GM23248 (cell line): Measurements from ENCODE around the gene FGF1. TPM values are rescaled to one million over a fixed set of nuclear protein-coding genes. Genes with fewer than 3 reads are reported as not detected.

Experiments
- DNase-seq: peaks from one replicate; pipeline ENCODE4 v3.0.0-alpha.2; 2015
- H2AFZ ChIP-seq: fragments of 200-600 bp; sonication (generic); 2 replicates; pipeline ENCODE4 v1.6.1; 2016; ENCODE audit warnings: antibody characterized with exemption
- H3F3A ChIP-seq: fragments of 200-600 bp; sonication (generic); 2 replicates; pipeline ENCODE4 v1.6.1; 2016; ENCODE audit warnings: mild to moderate bottlenecking, antibody characterized with exemption, mixed run types; ENCODE audit not compliant: insufficient read depth
- H3K27ac ChIP-seq: fragments of 200-600 bp; sonication (generic); 2 replicates; pipeline ENCODE4 v1.5.1; 2016; ENCODE audit warnings: mild to moderate bottlenecking
- H3K27me3 ChIP-seq: fragments of 200-600 bp; sonication (generic); replicated peaks from 2 replicates; pipeline ENCODE4 v1.6.1; 2016; ENCODE audit warnings: mild to moderate bottlenecking; ENCODE audit not compliant: insufficient read depth
- H3K36me3 ChIP-seq: fragments of 200-600 bp; sonication (generic); 2 replicates; pipeline ENCODE4 v1.6.1; 2016; ENCODE audit warnings: low read depth, mild to moderate bottlenecking
- H3K4me1 ChIP-seq: fragments of 200-600 bp; sonication (generic); 2 replicates; pipeline ENCODE4 v1.6.1; 2016; ENCODE audit warnings: mild to moderate bottlenecking; ENCODE audit not compliant: insufficient read depth
- H3K4me2 ChIP-seq: fragments of 200-600 bp; sonication (generic); one replicate; pipeline ENCODE4 v1.6.1; 2016; ENCODE audit warnings: mild to moderate bottlenecking; ENCODE audit not compliant: unreplicated experiment
- H3K4me3 ChIP-seq: fragments of 200-600 bp; sonication (generic); 2 replicates; pipeline ENCODE4 v1.5.1; 2016; ENCODE audit warnings: mild to moderate bottlenecking
- H3K79me2 ChIP-seq: fragments of 200-600 bp; sonication (generic); 2 replicates; pipeline ENCODE4 v1.6.1; 2016; ENCODE audit warnings: mild to moderate bottlenecking; ENCODE audit not compliant: insufficient read depth
- H3K9ac ChIP-seq: fragments of 200-600 bp; sonication (generic); 2 replicates; pipeline ENCODE4 v1.6.1; 2016; ENCODE audit warnings: mild to moderate bottlenecking
- H3K9me2 ChIP-seq: fragments of 200-600 bp; sonication (generic); 2 replicates; pipeline ENCODE4 v1.6.1; 2016; ENCODE audit warnings: mixed run types, mild to moderate bottlenecking, moderate library complexity; ENCODE audit not compliant: insufficient read depth
- H3K9me3 ChIP-seq: fragments of 200-600 bp; sonication (generic); one replicate; pipeline ENCODE4 v1.6.1; 2017; ENCODE audit warnings: low read depth
- H4K20me1 ChIP-seq: fragments of 200-600 bp; sonication (generic); 2 replicates; pipeline ENCODE4 v1.6.0; 2016; ENCODE audit not compliant: insufficient read depth
- EZH2 ChIP-seq: fragments of 200-600 bp; sonication (generic); IDR thresholded peaks from 2 replicates; pipeline ENCODE4 v1.6.1; 2018; ENCODE audit warnings: antibody characterized with exemption, mild to moderate bottlenecking; ENCODE audit not compliant: insufficient read depth, poor library complexity, severe bottlenecking
- EZH2phosphoT487 ChIP-seq: fragments of 200-600 bp; sonication (generic); IDR thresholded peaks from 2 replicates; pipeline ENCODE4 v1.6.1; 2018; ENCODE audit warnings: antibody characterized with exemption, moderate library complexity, mild to moderate bottlenecking, low read depth; ENCODE audit not compliant: insufficient read depth
- WGBS, 2 experiments: methylation state at CpG; one replicate each; pipeline ENCODE4 v1.1.6; 2015 to 2017; ENCODE audit warnings: low lambda C conversion rate in 2 of 2, low coverage in 1 of 2; ENCODE audit errors: missing lambda C conversion rate in 2 of 2; 5-methylcytosine and 5-hydroxymethylcytosine counted together
- in situ Hi-C: fragments of 300-500 bp; cut with MboI; formaldehyde crosslinking; loops from 2 replicates; pipeline ENCODE4 v1.15.0; 2020
- polyA plus RNA-seq: library from polyadenylated mRNA; unstranded; fragments of >200 nt; fragmentation: Nextera tagmentation; extraction: Ambion mirVana; gene quantifications from 2 replicates; pipeline ENCODE4 v1.2.1, GENCODE V29; 2016
- total RNA-seq: library from RNA; depleted of rRNA; stranded (reverse); fragments of >200 nt; shearing (Covaris generic); gene quantifications from 2 replicates; pipeline ENCODE4 v1.2.3, GENCODE V29; 2014

The FGF1 gene
- total and polyA plus RNA-seq, 2 experiments from 2014 or later = 13.8 to 29.6 TPM

- DNase-seq = no peak
- no peak overlapping the region for H3K4me3 ChIP-seq
- H2AFZ ChIP-seq = no peak overlapping the region
- H3K4me2 ChIP-seq = no peak overlapping the region
- no peaks in the 10 kb centered on the region for H4K20me1 ChIP-seq
- no peaks in the 10 kb centered on the region for H3K36me3 ChIP-seq
- in situ Hi-C loops = loop anchor here (5.0 to 25.0 kb wide), 2 partner anchors 398 to 538 kb away; partner anchors contain the start of gene GNPDA1
- peaks cover 5% of the 10 kb centered on the region; the same call in 1 of the 2 replicates for H3F3A ChIP-seq
- no peaks in the 10 kb centered on the region for H3K9me2 ChIP-seq
- H3K9ac ChIP-seq = no peak overlapping the region
- no peaks in the 10 kb centered on the region for H3K27me3 ChIP-seq
- WGBS, 2 experiments = 97 to 98% methylated on average over 2 of the region's 2 CpGs
- TF ChIP-seq EZH2phosphoT487 (no peak), EZH2 (no peak)
- H3K27ac ChIP-seq = no peak overlapping the region
- no peaks in the 10 kb centered on the region for H3K79me2 ChIP-seq
- peaks cover 13% of the 10 kb centered on the region for H3K4me1 ChIP-seq
- H3K9me3 ChIP-seq = no peaks in the 10 kb centered on the region
These were observed 135.4 kb downstream of the FGF1 start for GRCh38 chr5:142550471-142550870.

- Histone ChIP-seq H3K4me2 (no peak overlapping the region), H3K4me3 (no peak overlapping the region), H2AFZ (no peak overlapping the region), H3K27me3 (no peaks in the 10 kb centered on the region), H3K79me2 (no peaks in the 10 kb centered on the region), H3F3A (peaks cover 5% of the 10 kb centered on the region; the same call in 1 of the 2 replicates), H3K27ac (no peak overlapping the region), H4K20me1 (no peaks in the 10 kb centered on the region), H3K9me3 (no peaks in the 10 kb centered on the region), H3K9me2 (no peaks in the 10 kb centered on the region), H3K36me3 (no peaks in the 10 kb centered on the region), H3K4me1 (peaks cover 19% of the 10 kb centered on the region), H3K9ac (no peak overlapping the region)
- in situ Hi-C loops = loop anchor here (5.0 to 25.0 kb wide), 3 partner anchors 225 to 538 kb away; partner anchors contain the start of genes GNPDA1 and SPRY4
- DNase-seq = no peak
- no peak for TF ChIP-seq EZH2
- no peak for TF ChIP-seq EZH2phosphoT487
- WGBS, 2 experiments = 39 to 40% methylated on average over 2 of the region's 2 CpGs
These were observed 136.1 kb downstream of the FGF1 start for GRCh38 chr5:142549834-142550233.

GRCh38 chr5:142548739-142549275 is 137.1 kb downstream of the FGF1 start:
- Histone ChIP-seq H3K4me3 (no peak overlapping the region), H2AFZ (no peak overlapping the region), H3F3A (peaks cover 7% of the 10 kb centered on the region; the same call in 1 of the 2 replicates), H3K27me3 (no peaks in the 10 kb centered on the region), H3K36me3 (no peaks in the 10 kb centered on the region), H3K9me2 (no peaks in the 10 kb centered on the region), H3K9me3 (no peaks in the 10 kb centered on the region), H4K20me1 (no peaks in the 10 kb centered on the region), H3K4me2 (no peak overlapping the region), H3K4me1 (peaks cover 28% of the 10 kb centered on the region), H3K27ac (no peak overlapping the region), H3K79me2 (no peaks in the 10 kb centered on the region), H3K9ac (no peak overlapping the region)
- WGBS, 2 experiments = 15 to 23% methylated on average over 5 of the region's 5 CpGs
- TF ChIP-seq EZH2 (no peak), EZH2phosphoT487 (no peak)
- in situ Hi-C loops = loop anchor here (10.0 kb wide), 1 partner anchor 224 kb away; the partner anchor contains the start of gene SPRY4
- peak; percentile 94 for DNase-seq

- no peaks in the 10 kb centered on the region for H3K27me3 ChIP-seq
- no peaks in the 10 kb centered on the region for H3K9me3 ChIP-seq
- no peaks in the 10 kb centered on the region for H3K36me3 ChIP-seq
- H3K4me1 ChIP-seq = peaks cover 39% of the 10 kb centered on the region
- H3K4me2 ChIP-seq = no peak overlapping the region
- no peak overlapping the region for H3K27ac ChIP-seq
- TF ChIP-seq EZH2phosphoT487 = no peak
- TF ChIP-seq EZH2 = no peak
- no peak overlapping the region for H2AFZ ChIP-seq
- H3F3A ChIP-seq = peaks cover 12% of the 10 kb centered on the region; the same call in 1 of the 2 replicates
- no peak for DNase-seq
- H3K79me2 ChIP-seq = no peaks in the 10 kb centered on the region
- no peaks in the 10 kb centered on the region for H3K9me2 ChIP-seq
- 82 to 84% methylated on average over 9 of the region's 9 CpGs for WGBS, 2 experiments
- in situ Hi-C loops = loop anchor here (10.0 kb wide), 1 partner anchor 223 kb away; the partner anchor contains the start of gene SPRY4
- no peak overlapping the region for H3K4me3 ChIP-seq
- H3K9ac ChIP-seq = no peak overlapping the region
- H4K20me1 ChIP-seq = no peaks in the 10 kb centered on the region
These were observed 138.2 kb downstream of the FGF1 start for GRCh38 chr5:142547445-142548380.
